HEK293 (cell line): Measurements from ENCODE around the gene ZNF503.

Source experiments
- BCL11A ChIP-seq: fragments of 450-650 bp; formaldehyde crosslinking; IDR thresholded peaks from 2 replicates; pipeline ENCODE4 v1.5.1; 2016; ENCODE audit warnings: low read depth, missing biosample characterization, missing genetic modification characterization
- GFI1B ChIP-seq: fragments of 450-650 bp; formaldehyde crosslinking; IDR thresholded peaks from 2 replicates; pipeline ENCODE4 v1.5.1; 2016; ENCODE audit warnings: missing biosample characterization, missing genetic modification characterization
- GLI4 ChIP-seq: fragments of 450-650 bp; formaldehyde crosslinking; IDR thresholded peaks from 2 replicates; pipeline ENCODE4 v1.5.1; 2016; ENCODE audit warnings: missing biosample characterization, missing genetic modification characterization
- PRDM2 ChIP-seq: fragments of 450-650 bp; formaldehyde crosslinking; IDR thresholded peaks from 2 replicates; pipeline ENCODE4 v1.5.1; 2016; ENCODE audit warnings: missing biosample characterization, missing genetic modification characterization, borderline replicate concordance
- REST ChIP-seq: fragments of 450-650 bp; formaldehyde crosslinking; IDR thresholded peaks from 2 replicates; pipeline ENCODE4 v1.5.1; 2016; ENCODE audit warnings: missing biosample characterization, missing genetic modification characterization
- ZBTB26 ChIP-seq: fragments of 450-650 bp; formaldehyde crosslinking; optimal IDR thresholded peaks from 2 replicates; pipeline ENCODE3; 2016; ENCODE audit warnings: missing biosample characterization, mild to moderate bottlenecking, missing genetic modification characterization
- ZBTB48 ChIP-seq: fragments of 450-650 bp; formaldehyde crosslinking; IDR thresholded peaks from 2 replicates; pipeline ENCODE4 v1.5.1; 2016; ENCODE audit warnings: missing biosample characterization, missing genetic modification characterization
- ZNF112 ChIP-seq: fragments of 450-650 bp; formaldehyde crosslinking; IDR thresholded peaks from 2 replicates; pipeline ENCODE4 v1.5.0; 2017; ENCODE audit warnings: missing biosample characterization, missing genetic modification characterization
- ZNF155 ChIP-seq: fragments of 450-650 bp; formaldehyde crosslinking; IDR thresholded peaks from 2 replicates; pipeline ENCODE4 v1.5.1; 2016; ENCODE audit warnings: missing biosample characterization, missing genetic modification characterization
- ZNF19 ChIP-seq: fragments of 450-650 bp; formaldehyde crosslinking; IDR thresholded peaks from 2 replicates; pipeline ENCODE4; 2016; ENCODE audit warnings: missing biosample characterization, missing genetic modification characterization, low read depth
- ZNF341 ChIP-seq: fragments of 450-650 bp; formaldehyde crosslinking; IDR thresholded peaks from 2 replicates; pipeline ENCODE4; 2016; ENCODE audit warnings: low read depth, missing biosample characterization, missing genetic modification characterization
- ZNF366 ChIP-seq: fragments of 450-650 bp; formaldehyde crosslinking; conservative IDR thresholded peaks from 2 replicates; pipeline ENCODE4 v1.5.1; 2016; ENCODE audit warnings: missing biosample characterization, missing genetic modification characterization
- ZNF426 ChIP-seq: fragments of 450-650 bp; formaldehyde crosslinking; IDR thresholded peaks from 2 replicates; pipeline ENCODE4 v1.5.1; 2017; ENCODE audit warnings: missing biosample characterization, missing genetic modification characterization, mild to moderate bottlenecking, inconsistent platforms, moderate library complexity
- ZNF510 ChIP-seq: fragments of 450-650 bp; formaldehyde crosslinking; IDR thresholded peaks from 2 replicates; pipeline ENCODE4 v1.5.1; 2018; ENCODE audit warnings: mild to moderate bottlenecking, missing genetic modification characterization, missing biosample characterization; ENCODE audit not compliant: insufficient replicate concordance
- ZNF560 ChIP-seq: fragments of 450-650 bp; formaldehyde crosslinking; IDR thresholded peaks from 2 replicates; pipeline ENCODE4 v1.5.1; 2017; ENCODE audit warnings: missing biosample characterization, missing genetic modification characterization, borderline replicate concordance
- ZNF561 ChIP-seq: fragments of 450-650 bp; IDR thresholded peaks from 2 replicates; pipeline ENCODE4 v1.5.1; 2018; ENCODE audit warnings: missing biosample characterization, missing genetic modification characterization, borderline replicate concordance
- ZNF658 ChIP-seq: fragments of 450-650 bp; formaldehyde crosslinking; IDR thresholded peaks from 2 replicates; pipeline ENCODE4; 2016; ENCODE audit warnings: missing biosample characterization, missing genetic modification characterization
- ZNF791 ChIP-seq: fragments of 450-650 bp; formaldehyde crosslinking; IDR thresholded peaks from 2 replicates; pipeline ENCODE4 v1.5.1; 2016; ENCODE audit warnings: missing biosample characterization, missing genetic modification characterization
- ZSCAN16 ChIP-seq: fragments of 450-650 bp; formaldehyde crosslinking; IDR thresholded peaks from 2 replicates; pipeline ENCODE4 v1.5.1; 2016; ENCODE audit warnings: missing biosample characterization, missing genetic modification characterization
- ZXDB ChIP-seq: fragments of 450-650 bp; formaldehyde crosslinking; IDR thresholded peaks from 2 replicates; pipeline ENCODE4 v1.5.1; 2016; ENCODE audit warnings: missing biosample characterization, missing genetic modification characterization
- TF ChIP-seq, protein P1 (sequence below): fragments of 450-650 bp; formaldehyde crosslinking; IDR thresholded peaks from 2 replicates; pipeline ENCODE4 v1.5.1; 2016; ENCODE audit warnings: missing biosample characterization, missing genetic modification characterization
- TF ChIP-seq, protein P2 (sequence below): fragments of 450-650 bp; formaldehyde crosslinking; IDR thresholded peaks from 2 replicates; pipeline ENCODE4 v1.5.1; 2016; ENCODE audit warnings: missing biosample characterization, missing genetic modification characterization
- TF ChIP-seq, protein P3 (sequence below): fragments of 450-650 bp; formaldehyde crosslinking; IDR thresholded peaks from 2 replicates; pipeline ENCODE4 v1.5.1; 2016; ENCODE audit warnings: missing biosample characterization, missing genetic modification characterization
- TF ChIP-seq, protein P4 (sequence below): fragments of 450-650 bp; formaldehyde crosslinking; IDR thresholded peaks from 2 replicates; pipeline ENCODE4 v1.5.1; 2016; ENCODE audit warnings: missing biosample characterization, missing genetic modification characterization

The ZNF503 gene

DNA sequence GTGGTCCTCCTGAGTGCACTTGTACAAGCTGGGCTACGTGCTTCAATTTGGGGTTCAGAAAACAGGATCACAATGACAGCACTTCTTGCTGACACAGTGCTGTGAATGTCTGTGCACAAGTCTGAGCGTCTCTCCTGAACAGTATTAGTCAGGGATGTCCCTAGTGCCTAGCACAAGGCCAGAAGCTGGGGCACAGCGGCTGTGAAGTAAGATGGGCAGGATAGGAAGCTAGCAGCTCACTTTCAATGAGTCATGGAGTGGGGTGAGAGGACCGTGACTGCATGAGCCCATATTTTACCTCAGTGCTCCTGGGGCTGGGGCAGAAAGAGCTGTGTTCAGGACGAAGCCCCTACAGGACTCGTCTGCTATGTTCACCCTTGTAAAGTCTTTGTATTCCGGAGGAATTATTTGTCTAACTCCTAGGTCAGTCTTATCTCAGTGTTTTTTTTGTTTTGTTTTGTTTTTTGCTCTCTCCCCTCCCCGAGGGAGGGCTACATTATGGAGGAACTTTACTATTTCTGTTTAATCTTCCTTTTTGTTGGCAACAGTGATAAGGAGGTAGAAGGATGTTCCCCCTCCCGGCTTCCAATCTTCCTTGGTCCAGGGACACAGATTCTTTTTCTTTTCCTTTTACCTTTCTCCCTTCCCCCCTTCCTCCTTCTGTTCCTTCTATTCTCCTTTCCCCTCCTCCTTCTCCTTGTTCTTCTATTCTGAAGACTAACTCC, 27.0 kb upstream of the ZNF503 start (continued):
- no peak for TF ChIP-seq ZNF155 (tag by site-specific recombination)
- peak; percentile 92 for TF ChIP-seq ZNF366 (tag by site-specific recombination)
- TF ChIP-seq ZNF341 = peak; percentile 29; the same call in 1 of the 2 replicates
- no peak for TF ChIP-seq BCL11A
- TF ChIP-seq ZNF19 = no peak
- 0 out of 2 replicates have a peak, but pooled peaks have one; percentile 50 for TF ChIP-seq ZXDB (tag by site-specific recombination)
- TF ChIP-seq, protein P1, sequence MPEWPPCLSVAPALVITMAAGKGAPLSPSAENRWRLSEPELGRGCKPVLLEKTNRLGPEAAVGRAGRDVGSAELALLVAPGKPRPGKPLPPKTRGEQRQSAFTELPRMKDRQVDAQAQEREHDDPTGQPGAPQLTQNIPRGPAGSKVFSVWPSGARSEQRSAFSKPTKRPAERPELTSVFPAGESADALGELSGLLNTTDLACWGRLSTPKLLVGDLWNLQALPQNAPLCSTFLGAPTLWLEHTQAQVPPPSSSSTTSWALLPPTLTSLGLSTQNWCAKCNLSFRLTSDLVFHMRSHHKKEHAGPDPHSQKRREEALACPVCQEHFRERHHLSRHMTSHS (tag by site-specific recombination) = no peak
- TF ChIP-seq GFI1B = no peak
- peak; percentile 26; the same call in 1 of the 2 replicates for TF ChIP-seq ZNF561 (tag by site-specific recombination)
- no peak for TF ChIP-seq ZNF791 (tag by site-specific recombination)
- TF ChIP-seq ZNF112 (tag by site-specific recombination) = no peak
- TF ChIP-seq PRDM2 = no peak
- no peak for TF ChIP-seq ZNF510 (tag by site-specific recombination)
- peak; percentile 55; the same call in 1 of the 2 replicates for TF ChIP-seq ZBTB48
- TF ChIP-seq ZNF426 = no peak
- no peak for TF ChIP-seq ZSCAN16 (tag by site-specific recombination)
- TF ChIP-seq ZNF658 (tag by site-specific recombination) = no peak
- TF ChIP-seq REST (tag by site-specific recombination) = no peak
- TF ChIP-seq, protein P2, sequence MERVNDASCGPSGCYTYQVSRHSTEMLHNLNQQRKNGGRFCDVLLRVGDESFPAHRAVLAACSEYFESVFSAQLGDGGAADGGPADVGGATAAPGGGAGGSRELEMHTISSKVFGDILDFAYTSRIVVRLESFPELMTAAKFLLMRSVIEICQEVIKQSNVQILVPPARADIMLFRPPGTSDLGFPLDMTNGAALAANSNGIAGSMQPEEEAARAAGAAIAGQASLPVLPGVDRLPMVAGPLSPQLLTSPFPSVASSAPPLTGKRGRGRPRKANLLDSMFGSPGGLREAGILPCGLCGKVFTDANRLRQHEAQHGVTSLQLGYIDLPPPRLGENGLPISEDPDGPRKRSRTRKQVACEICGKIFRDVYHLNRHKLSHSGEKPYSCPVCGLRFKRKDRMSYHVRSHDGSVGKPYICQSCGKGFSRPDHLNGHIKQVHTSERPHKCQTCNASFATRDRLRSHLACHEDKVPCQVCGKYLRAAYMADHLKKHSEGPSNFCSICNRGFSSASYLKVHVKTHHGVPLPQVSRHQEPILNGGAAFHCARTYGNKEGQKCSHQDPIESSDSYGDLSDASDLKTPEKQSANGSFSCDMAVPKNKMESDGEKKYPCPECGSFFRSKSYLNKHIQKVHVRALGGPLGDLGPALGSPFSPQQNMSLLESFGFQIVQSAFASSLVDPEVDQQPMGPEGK = peak; percentile 69; the same call in 1 of the 2 replicates
- TF ChIP-seq, protein P3, sequence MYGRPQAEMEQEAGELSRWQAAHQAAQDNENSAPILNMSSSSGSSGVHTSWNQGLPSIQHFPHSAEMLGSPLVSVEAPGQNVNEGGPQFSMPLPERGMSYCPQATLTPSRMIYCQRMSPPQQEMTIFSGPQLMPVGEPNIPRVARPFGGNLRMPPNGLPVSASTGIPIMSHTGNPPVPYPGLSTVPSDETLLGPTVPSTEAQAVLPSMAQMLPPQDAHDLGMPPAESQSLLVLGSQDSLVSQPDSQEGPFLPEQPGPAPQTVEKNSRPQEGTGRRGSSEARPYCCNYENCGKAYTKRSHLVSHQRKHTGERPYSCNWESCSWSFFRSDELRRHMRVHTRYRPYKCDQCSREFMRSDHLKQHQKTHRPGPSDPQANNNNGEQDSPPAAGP (tag by site-specific recombination) = no peak
- TF ChIP-seq, protein P4, sequence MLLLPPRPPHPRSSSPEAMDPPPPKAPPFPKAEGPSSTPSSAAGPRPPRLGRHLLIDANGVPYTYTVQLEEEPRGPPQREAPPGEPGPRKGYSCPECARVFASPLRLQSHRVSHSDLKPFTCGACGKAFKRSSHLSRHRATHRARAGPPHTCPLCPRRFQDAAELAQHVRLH = no peak
- no peak for TF ChIP-seq ZNF560
- 0 out of 2 replicates have a peak, but pooled peaks have one; percentile 37 for TF ChIP-seq GLI4 (tag by site-specific recombination)
- no peak for TF ChIP-seq ZBTB26 (tag by site-specific recombination)
